Kidney (tissue), 14 donors: ENCODE results near the gene FGD6. TPM values are rescaled to one million over a fixed set of nuclear protein-coding genes. Genes with fewer than 3 reads are reported as not detected.

Experiments used
- DNase-seq, 5 donors: peaks; one replicate each; pipeline ENCODE4 v3.0.0-alpha.2; 2013 to 2020
- FAIRE-seq: peaks from 2 replicates; lab custom pipeline; 2012; peaks lifted over from hg19 to GRCh38; lab: Jason Lieb, UNC
- H3K27ac ChIP-seq, 2 donors: one replicate each; pipeline ENCODE4 v1.7.0; 2013; ENCODE audit warnings: low read depth in 2 of 2, low read length in 2 of 2, inconsistent platforms in 1 of 2
- H3K27me3 ChIP-seq: one replicate; pipeline ENCODE4 v1.7.1; 2013; ENCODE audit warnings: low read length, inconsistent platforms; ENCODE audit not compliant: control insufficient read depth, insufficient read depth
- H3K36me3 ChIP-seq, 3 donors: one replicate each; pipeline versions ENCODE4 v1.7.0 to v1.7.1; 2013; ENCODE audit warnings: low read length in 3 of 3, control low read depth in 1 of 3, inconsistent platforms in 1 of 3; ENCODE audit not compliant: insufficient read depth in 3 of 3, control insufficient read depth in 2 of 3
- H3K4me1 ChIP-seq, 3 donors: one replicate each; pipeline versions ENCODE4 v1.7.0 to v1.7.1; 2013; ENCODE audit warnings: low read length in 3 of 3, inconsistent platforms in 1 of 3, low read depth in 1 of 3; ENCODE audit not compliant: control insufficient read depth in 2 of 3, insufficient read depth in 2 of 3
- H3K4me3 ChIP-seq, 3 donors: one replicate each; pipeline versions ENCODE4 v1.7.0 to v1.8.1; 2013; ENCODE audit warnings: low read length in 3 of 3, control low read depth in 1 of 3, inconsistent platforms in 1 of 3
- H3K9ac ChIP-seq, 3 donors: one replicate each; pipeline versions ENCODE4 v1.7.0 to v1.7.1; 2013; ENCODE audit warnings: low read length in 3 of 3, control low read depth in 1 of 3, inconsistent platforms in 1 of 3
- H3K9me3 ChIP-seq, 3 donors: one replicate each; pipeline versions ENCODE4 v1.7.0 to v1.7.1; 2013; ENCODE audit warnings: low read length in 3 of 3, control low read depth in 1 of 3, inconsistent platforms in 1 of 3; ENCODE audit not compliant: control insufficient read depth in 2 of 3, insufficient read depth in 1 of 3
- CTCF ChIP-seq: IDR thresholded peaks from 3 replicates; pipeline ENCODE4 v1.5.1; 2012; ENCODE audit warnings: mild to moderate bottlenecking, moderate library complexity, borderline replicate concordance; ENCODE audit not compliant: insufficient read depth; ENCODE audit errors: extremely low read depth
- intact Hi-C: fragments of 100-400 bp; cut with DNase I; formaldehyde crosslinking; loops from one replicate; pipeline ENCODE4 v1.11.1; 2022
- polyA plus RNA-seq: library from polyadenylated mRNA; stranded (reverse); fragments of 350-450 nt; fragmentation: Illumina TruSeq; extraction: RNeasy Lipid Tissue Mini Kit (QIAGEN cat#74804); gene quantifications from one replicate; pipeline ENCODE4 v1.2.3, GENCODE V29; 2014; ENCODE audit warnings: low read depth, low replicate concordance; ENCODE audit not compliant: insufficient read depth
- total RNA-seq: library from RNA; stranded (reverse); fragmentation: NEBNext Ultra II Directional; extraction: Animal tissue kit (Norgen Biotek cat#: 25700); gene quantifications from one replicate; pipeline ENCODE4 v1.2.1, GENCODE V29; 2021
- donor health status: control.
- donor health status: control.
- donor health status: control.
- donor health status: control.
- donor health status: control.
- donor health status: DM: yes; HTN: yes; CAD: no.
- donor health status: Normal renal cell carcinoma (clear cell type).

The FGD6 gene
- total and polyA plus RNA-seq, 2 donors from 2014 or later = 1.2 to 19.8 TPM

GRCh38 chr12:95182868-95183415 is 34.3 kb downstream of the FGD6 start:
- no peaks in the 10 kb centered on the region for H3K36me3 ChIP-seq
- no peaks in the 10 kb centered on the region for H3K4me1 ChIP-seq
- no peak for TF ChIP-seq CTCF
- no peaks in the 10 kb centered on the region for H3K27me3 ChIP-seq
- intact Hi-C loops = no loop called here
- FAIRE-seq = no peak
- H3K9me3 ChIP-seq = no peaks in the 10 kb centered on the region
- no peak overlapping the region for H3K9ac ChIP-seq
- no peak overlapping the region for H3K27ac ChIP-seq
- no peak overlapping the region for H3K4me3 ChIP-seq
- DNase-seq = no peak

DNA sequence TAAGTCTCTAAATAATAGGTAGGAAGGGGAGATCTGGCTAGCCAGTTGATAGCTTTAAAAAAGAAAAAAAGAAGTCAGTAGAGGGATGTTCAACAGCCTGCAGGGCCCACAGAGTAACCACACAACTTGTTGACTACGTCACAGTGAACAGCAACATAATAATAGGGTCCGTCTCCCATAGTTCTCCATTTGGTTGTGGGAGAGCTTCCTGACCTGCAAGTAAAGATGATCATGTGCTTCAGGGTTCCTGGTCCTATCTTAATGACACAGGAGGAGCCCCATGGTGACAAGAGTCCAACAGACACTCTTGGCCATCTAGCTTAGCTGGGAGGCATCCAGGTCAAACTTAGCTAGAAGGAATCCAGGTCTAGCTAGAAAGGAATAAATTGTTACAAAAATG is 36.2 kb downstream of the FGD6 start:
- Histone ChIP-seq H3K4me1 (no peaks in the 10 kb centered on the region), H3K27me3 (no peaks in the 10 kb centered on the region), H3K4me3 (no peak overlapping the region), H3K27ac (no peak overlapping the region), H3K36me3 (no peaks in the 10 kb centered on the region), H3K9me3 (no peaks in the 10 kb centered on the region), H3K9ac (no peak overlapping the region)
- intact Hi-C loops = no loop called here
- DNase-seq (no peak), FAIRE-seq (no peak)
- TF ChIP-seq CTCF = no peak

DNA sequence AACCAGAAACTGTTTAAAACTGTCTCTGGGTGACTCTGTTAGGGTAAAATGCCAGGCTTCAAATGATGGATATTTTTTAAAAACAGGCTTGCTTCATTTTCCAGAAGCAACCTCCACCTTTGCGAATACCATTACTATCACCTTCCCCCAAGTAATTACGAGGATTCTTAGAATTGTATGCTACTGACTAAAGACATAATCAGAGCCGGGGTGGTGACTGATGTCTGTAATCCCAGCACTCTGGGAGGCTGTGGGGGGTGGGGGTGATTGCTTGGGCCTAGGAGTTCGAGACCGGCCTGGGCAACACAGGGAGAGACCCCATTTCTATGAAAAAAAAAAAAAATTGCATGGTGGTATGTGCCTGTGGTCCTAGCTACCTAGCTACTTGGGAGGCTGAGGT is 38.3 kb downstream of the FGD6 start:
- Histone ChIP-seq H3K27ac (no peak overlapping the region), H3K36me3 (no peaks in the 10 kb centered on the region), H3K27me3 (no peaks in the 10 kb centered on the region), H3K9me3 (no peaks in the 10 kb centered on the region), H3K9ac (no peak overlapping the region), H3K4me3 (no peak overlapping the region), H3K4me1 (peaks cover 0 to 1% (median 0%) of the 10 kb centered on the region in 3 donors)
- TF ChIP-seq CTCF = no peak
- no peak for FAIRE-seq
- no peak for DNase-seq
- intact Hi-C loops = no loop called here

DNA sequence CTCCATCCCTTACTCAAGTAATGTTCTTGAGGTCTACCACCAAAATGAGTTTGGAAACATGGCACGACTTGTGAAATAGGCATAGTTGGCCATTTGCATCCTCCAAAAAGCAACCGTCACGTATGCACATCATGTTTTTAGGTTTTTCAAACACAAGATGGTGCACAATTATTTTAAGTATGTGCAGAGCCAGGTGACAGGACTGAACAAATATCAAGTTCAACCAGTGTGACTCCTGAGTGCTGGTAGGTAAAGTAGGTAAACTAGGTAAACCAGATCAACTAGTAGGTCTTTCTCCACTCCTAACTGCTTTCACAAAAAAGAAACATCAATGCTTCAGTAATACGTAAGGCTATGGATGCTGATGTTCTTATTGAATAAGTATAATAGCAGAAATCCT is 39.1 kb downstream of the FGD6 start:
- H3K27ac ChIP-seq = no peak overlapping the region
- H3K9me3 ChIP-seq = no peaks in the 10 kb centered on the region
- no peaks in the 10 kb centered on the region for H3K36me3 ChIP-seq
- DNase-seq (no peak), FAIRE-seq (no peak)
- no peak for TF ChIP-seq CTCF
- H3K27me3 ChIP-seq = no peaks in the 10 kb centered on the region
- intact Hi-C loops = no loop called here
- H3K4me1 ChIP-seq = peaks cover 2 to 9% (median 6%) of the 10 kb centered on the region in 3 donors
- H3K9ac ChIP-seq = no peak overlapping the region
- H3K4me3 ChIP-seq = no peak overlapping the region
